ENCODE data around the gene KRTAP12-3.

The KRTAP12-3 gene

DNA sequence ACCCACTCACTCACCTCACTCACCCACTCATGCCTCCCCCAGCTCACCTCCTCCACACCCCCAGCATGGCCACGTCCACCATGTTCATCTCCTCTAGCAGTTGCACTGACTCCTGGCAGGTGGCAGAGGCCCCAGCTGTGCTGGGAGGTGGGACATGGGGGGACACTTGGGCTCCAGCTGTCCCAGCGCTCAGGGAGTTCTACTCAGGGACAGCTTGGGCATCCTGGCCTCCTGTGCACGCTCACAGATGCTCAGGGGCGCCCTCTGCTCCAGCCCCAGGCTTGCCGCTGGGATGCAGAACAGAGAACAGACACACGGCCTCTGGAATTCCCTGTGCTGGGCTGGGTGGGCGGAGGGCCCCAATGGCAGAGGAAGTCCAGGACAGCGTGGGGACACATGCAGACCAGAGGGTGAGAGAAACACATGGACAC is 40.6 kb upstream of the KRTAP12-3 start:
- ChIA-PET POLR2A (ENCODE audit: low non-redundant PET) (no interaction called here), CTCF (interaction anchor here (0.6 to 0.7 kb wide), 2 partner anchors 26 to 908 kb away, joined by 3 to 7 read pairs; no protein-coding TSS in a partner anchor)
- TF ChIP-seq, protein P1, sequence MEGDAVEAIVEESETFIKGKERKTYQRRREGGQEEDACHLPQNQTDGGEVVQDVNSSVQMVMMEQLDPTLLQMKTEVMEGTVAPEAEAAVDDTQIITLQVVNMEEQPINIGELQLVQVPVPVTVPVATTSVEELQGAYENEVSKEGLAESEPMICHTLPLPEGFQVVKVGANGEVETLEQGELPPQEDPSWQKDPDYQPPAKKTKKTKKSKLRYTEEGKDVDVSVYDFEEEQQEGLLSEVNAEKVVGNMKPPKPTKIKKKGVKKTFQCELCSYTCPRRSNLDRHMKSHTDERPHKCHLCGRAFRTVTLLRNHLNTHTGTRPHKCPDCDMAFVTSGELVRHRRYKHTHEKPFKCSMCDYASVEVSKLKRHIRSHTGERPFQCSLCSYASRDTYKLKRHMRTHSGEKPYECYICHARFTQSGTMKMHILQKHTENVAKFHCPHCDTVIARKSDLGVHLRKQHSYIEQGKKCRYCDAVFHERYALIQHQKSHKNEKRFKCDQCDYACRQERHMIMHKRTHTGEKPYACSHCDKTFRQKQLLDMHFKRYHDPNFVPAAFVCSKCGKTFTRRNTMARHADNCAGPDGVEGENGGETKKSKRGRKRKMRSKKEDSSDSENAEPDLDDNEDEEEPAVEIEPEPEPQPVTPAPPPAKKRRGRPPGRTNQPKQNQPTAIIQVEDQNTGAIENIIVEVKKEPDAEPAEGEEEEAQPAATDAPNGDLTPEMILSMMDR (conservative IDR thresholded peaks at IDR 0.05; ENCODE audit: low read depth), result no peak
- H3K27ac ChIP-seq, result no peak overlapping the region
- no peak for DNase-seq (ENCODE audit: low spot score)

DNA sequence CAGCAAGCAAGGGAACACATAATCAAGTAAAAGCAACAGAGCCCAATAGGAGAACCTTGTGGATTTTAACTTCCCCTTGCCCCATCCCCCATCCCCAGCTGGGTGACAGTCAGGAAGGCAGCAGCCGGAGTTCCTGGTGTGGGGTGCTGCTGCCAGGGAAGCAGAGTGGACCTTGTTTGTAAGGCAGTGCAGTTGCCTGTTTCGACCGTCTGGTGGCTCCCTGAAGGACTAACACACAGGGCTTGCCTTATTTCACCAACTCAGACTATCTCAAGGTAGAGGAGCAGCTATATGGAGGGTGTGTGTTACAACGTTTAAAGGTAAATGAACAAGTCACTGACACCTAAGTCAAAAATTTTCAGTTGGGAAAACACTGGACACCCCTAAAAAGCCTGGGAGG is 39.2 kb upstream of the KRTAP12-3 start:
- POLR2A ChIA-PET (ENCODE audit: low non-redundant PET), result no interaction called here
- CTCF ChIA-PET, result interaction anchor here (0.6 to 1.0 kb wide), 2 partner anchors 21 to 175 kb away, joined by 4 to 10 read pairs; no protein-coding TSS in a partner anchor
- no peak overlapping the region for H3K27ac ChIP-seq

DNA sequence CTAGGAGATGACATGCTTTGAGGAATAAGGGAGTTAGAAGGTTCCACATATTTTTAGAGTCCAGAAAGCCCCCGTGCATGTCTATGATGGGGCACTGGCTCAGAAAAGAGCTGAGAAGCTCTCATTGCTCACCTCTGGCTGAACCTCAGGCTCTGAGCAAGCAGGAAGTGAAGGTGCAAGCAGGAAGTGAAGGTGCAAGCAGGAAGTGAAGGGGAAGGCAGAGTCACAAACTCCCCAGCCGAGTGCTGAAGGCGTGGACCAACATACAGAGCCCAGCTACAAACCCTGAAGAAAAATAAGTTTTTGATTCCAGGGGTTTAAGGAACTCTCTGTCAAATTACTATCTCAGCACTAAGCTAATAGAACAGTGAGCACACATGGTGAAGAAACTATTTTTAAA is 38.8 kb upstream of the KRTAP12-3 start:
- ChIA-PET CTCF (interaction anchor here (1.0 kb wide), 1 partner anchor 174 kb away, joined by 4 read pairs; no protein-coding TSS in a partner anchor), POLR2A (ENCODE audit: low non-redundant PET) (no interaction called here)
- TF ChIP-seq, protein P1 (conservative IDR thresholded peaks at IDR 0.05; ENCODE audit: low read depth), result no peak
- H3K27ac ChIP-seq, result no peak overlapping the region
- no peak for DNase-seq (ENCODE audit: low spot score)

More for the DNA sequence above, 39.2 kb upstream of the KRTAP12-3 start:
- no peak for DNase-seq (ENCODE audit: low spot score)
- TF ChIP-seq, protein P1 (conservative IDR thresholded peaks at IDR 0.05; ENCODE audit: low read depth), result no peak

DNA sequence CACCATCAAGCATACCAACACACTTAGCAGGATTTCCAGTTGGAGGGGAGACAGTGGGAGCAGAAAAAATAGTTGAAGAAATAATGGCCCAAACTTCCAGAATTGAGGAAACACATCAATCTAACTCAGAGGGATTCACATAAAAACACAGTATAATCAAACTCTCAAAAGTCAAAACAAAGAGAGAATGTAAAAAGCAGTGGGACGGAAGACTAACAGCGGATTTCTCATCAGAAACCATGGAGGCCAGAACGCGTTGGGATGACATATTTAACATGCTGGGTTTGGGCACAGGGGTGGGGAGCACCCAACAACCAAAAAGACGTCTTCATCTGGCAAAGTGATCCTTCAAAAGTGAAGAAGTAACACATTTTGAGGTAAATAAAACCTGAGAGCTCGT is 37.8 kb upstream of the KRTAP12-3 start:
- no peak for DNase-seq (ENCODE audit: low spot score)

DNA sequence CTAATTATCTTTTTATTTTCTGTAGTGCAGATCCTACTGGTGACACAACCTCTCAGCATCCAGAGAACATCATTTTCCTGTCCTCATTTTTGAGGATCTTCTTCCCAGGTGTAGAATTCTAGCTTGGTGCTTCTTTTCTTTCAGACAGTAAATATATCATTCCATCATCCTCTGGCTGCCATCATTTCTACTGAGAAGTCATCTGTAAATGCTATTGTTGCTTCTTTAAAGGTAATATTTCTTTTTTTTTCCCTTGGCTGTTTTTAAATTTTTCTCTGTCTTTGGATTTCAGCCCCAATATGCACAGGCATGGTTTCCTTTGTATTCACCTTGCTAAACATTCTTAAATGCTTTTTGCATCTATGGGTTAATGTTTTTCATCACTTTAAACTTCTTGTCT is 34.2 kb upstream of the KRTAP12-3 start:
- ChIA-PET POLR2A (ENCODE audit: low non-redundant PET) (no interaction called here), CTCF (no interaction called here)
- H3K27ac ChIP-seq, result no peak overlapping the region
- TF ChIP-seq, protein P1 (conservative IDR thresholded peaks at IDR 0.05; ENCODE audit: low read depth), result no peak
- no peak for DNase-seq (ENCODE audit: low spot score)

More for the DNA sequence above, 37.8 kb upstream of the KRTAP12-3 start:
- POLR2A ChIA-PET (ENCODE audit: low non-redundant PET), result no interaction called here
- CTCF ChIA-PET, result no interaction called here
- H3K27ac ChIP-seq, result no peak overlapping the region
- TF ChIP-seq, protein P1 (conservative IDR thresholded peaks at IDR 0.05; ENCODE audit: low read depth), result no peak

DNA sequence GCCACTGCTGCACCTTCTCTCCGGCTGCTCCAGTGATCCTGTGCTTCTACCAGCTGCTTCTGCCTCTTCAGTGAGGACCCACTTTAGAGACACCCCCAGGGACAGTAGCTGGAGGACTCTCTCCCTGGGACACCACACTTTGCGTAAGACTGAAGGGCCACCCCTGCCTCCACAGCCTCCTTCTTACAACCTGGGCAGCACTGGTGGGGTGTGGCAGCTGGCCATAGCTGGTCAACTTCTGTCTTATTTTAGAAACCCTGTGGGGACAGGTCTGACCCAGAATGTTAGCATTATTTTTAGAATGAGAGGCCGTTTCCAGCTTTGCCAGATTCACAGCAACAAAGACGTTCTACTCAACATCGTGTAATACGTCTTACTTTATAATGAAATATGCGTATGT is 32.0 kb upstream of the KRTAP12-3 start:
- no peak for DNase-seq (ENCODE audit: low spot score)
- ChIA-PET CTCF (no interaction called here), POLR2A (ENCODE audit: low non-redundant PET) (no interaction called here)
- H3K27ac ChIP-seq, result no peak overlapping the region
- TF ChIP-seq, protein P1 (conservative IDR thresholded peaks at IDR 0.05; ENCODE audit: low read depth), result no peak

Measured in RWPE1 (cell line).